ENCODE data around the gene EFCAB13.

Gene EFCAB13

DNA sequence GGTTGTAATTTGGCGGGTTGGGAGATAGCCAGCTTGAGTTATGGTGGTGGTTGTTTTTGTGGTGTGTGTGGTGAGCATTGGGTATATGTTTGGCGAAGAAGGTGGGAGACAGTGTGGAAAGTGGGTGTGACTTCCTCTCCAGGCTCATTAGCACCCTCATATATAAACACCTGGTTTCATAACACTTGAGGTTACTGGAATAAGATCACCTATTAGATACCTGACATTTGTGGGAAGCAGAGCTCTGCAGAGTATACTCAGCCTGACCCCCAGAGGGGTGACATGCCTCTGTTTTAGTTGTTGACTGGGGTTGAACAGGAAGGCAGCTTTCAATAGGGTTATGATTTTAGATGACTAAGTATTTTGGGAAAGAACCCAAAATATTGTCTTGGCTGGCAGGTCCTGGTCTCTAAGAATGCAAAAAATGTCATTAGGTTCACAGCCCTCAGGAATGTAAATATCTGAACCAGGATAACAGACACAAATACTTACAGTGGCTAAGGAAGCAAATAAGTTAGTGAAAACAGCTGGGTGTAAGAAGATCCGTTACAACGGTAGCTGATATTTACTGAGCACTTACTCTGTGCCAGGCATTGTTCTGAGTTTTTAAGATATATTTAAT is 18.3 kb upstream of the EFCAB13 start:
- no peak overlapping the region for H3K27ac ChIP-seq
- TF ChIP-seq, protein P1, sequence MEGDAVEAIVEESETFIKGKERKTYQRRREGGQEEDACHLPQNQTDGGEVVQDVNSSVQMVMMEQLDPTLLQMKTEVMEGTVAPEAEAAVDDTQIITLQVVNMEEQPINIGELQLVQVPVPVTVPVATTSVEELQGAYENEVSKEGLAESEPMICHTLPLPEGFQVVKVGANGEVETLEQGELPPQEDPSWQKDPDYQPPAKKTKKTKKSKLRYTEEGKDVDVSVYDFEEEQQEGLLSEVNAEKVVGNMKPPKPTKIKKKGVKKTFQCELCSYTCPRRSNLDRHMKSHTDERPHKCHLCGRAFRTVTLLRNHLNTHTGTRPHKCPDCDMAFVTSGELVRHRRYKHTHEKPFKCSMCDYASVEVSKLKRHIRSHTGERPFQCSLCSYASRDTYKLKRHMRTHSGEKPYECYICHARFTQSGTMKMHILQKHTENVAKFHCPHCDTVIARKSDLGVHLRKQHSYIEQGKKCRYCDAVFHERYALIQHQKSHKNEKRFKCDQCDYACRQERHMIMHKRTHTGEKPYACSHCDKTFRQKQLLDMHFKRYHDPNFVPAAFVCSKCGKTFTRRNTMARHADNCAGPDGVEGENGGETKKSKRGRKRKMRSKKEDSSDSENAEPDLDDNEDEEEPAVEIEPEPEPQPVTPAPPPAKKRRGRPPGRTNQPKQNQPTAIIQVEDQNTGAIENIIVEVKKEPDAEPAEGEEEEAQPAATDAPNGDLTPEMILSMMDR (conservative IDR thresholded peaks at IDR 0.05) = no peak

DNA sequence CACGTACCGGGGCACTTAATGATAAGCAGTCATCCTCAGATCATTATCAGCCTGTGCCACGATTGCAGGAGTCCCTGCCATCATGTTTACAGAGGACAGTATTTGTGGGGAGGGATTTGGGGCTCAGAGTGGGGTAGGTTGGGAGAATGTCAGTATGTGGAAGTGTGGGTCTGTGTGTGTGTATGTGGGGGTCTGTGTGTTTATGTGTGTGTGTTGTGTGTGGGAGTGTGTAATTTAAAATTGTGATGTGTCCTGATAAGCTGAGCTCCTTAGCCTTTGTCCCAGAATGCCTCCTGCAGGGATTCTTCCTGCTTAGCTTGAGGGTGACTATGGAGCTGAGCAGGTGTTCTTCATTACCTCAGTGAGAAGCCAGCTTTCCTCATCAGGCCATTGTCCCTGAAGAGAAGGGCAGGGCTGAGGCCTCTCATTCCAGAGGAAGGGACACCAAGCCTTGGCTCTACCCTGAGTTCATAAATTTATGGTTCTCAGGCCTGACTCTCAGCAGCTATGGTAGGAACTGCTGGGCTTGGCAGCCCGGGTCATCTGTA is 13.5 kb upstream of the EFCAB13 start:
- TF ChIP-seq, protein P1 (conservative IDR thresholded peaks at IDR 0.05) = no peak

DNA sequence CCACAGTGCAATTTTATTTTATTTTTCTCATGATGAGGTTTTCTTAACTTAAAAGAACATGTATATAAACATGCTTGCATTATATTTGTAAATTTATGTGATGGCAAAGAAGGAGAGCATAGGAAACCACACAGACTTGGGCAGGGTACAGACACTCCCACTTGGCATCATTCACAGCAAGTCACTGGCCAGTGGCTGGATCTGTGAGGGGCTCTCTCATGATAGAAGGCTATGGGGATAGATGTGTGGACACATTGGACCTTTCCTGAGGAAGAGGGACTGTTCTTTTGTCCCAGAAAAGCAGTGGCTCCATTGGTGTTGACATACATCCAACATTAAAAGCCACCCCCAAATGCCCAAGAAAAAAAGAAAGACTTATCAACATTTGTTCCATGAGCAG is 12.3 kb upstream of the EFCAB13 start:
- H3K27ac ChIP-seq = no peak overlapping the region
- TF ChIP-seq, protein P1 (conservative IDR thresholded peaks at IDR 0.05) = no peak

More for the DNA sequence above, 13.5 kb upstream of the EFCAB13 start:
- H3K27ac ChIP-seq = no peak overlapping the region

DNA sequence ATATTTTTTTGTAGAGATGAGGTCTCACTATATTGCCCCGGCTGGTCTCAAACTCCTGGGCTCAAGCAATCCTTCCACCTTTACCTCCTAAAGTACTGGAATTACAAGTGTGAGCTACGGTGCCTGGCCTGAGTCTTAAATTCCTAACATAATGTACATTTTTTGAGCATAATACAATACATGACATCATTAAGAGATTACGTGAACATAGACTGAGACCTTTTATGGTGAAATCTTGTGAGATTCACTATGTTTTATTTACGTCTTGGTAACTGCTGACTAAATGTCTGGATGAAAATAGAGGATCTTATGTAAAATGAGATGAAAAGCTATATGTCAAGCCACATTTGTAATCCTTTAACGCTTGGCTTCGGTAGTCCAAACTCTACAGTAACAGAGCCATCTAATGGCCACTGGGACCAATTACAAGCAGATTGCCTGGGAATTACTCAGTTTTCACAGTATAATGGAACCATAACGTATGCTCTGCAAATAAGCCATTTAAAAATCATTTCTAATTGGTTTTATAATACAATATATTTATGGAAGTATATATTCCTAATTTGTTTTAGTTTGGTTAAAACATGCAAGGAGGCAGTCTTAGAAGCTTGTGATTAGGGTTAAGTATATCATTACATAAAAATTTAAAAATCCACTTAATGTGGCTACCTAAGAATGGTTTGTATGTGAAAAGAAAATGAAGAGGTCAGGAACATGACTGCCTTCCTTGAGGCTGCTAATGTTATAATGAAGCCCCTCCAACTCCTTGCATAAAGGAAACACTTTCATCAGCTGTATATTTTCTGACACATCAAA is 8.1 kb upstream of the EFCAB13 start:
- TF ChIP-seq, protein P1 (conservative IDR thresholded peaks at IDR 0.05) = peak; percentile 89
- no peak overlapping the region for H3K27ac ChIP-seq

DNA sequence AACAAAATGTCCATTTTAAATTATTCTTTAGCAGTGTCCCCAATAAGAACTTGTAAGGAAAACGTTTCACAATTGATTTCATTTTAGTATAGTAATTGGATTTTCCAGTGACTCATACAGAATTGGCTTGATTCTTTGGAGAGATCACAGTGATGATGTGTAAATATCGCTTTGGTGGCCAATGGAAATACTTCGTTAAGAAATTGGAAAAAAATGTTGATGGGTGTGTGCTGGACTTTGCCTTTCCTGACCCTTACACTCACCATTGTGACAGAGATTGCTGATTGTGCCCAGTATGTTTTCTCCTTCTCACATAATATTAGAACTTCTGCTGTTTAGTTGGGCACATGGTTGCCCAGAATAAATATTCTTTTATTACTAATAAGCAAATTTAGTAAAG is 7.4 kb upstream of the EFCAB13 start:
- no peak overlapping the region for H3K27ac ChIP-seq
- TF ChIP-seq, protein P1 (conservative IDR thresholded peaks at IDR 0.05) = no peak

DNA sequence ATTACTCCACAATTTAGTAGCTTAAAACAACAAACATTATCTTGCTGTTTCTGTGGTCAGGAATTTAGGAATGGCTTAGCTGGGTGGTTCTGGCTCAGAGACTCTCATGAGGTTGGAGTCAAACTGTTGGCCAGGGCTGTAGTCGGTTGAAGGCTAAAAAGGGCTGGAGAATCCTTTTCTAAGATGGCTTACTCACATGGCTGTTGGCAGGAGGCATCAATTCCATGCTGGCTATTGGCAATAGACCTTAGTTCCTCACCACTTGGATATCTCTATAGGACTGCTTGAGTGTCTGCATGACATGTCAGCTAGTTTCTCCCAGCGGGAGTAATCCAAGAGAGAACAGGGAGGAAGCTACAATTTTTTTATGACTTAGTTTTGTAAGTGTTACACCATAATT is 6.6 kb upstream of the EFCAB13 start:
- no peak overlapping the region for H3K27ac ChIP-seq
- TF ChIP-seq, protein P1 (conservative IDR thresholded peaks at IDR 0.05) = no peak

DNA sequence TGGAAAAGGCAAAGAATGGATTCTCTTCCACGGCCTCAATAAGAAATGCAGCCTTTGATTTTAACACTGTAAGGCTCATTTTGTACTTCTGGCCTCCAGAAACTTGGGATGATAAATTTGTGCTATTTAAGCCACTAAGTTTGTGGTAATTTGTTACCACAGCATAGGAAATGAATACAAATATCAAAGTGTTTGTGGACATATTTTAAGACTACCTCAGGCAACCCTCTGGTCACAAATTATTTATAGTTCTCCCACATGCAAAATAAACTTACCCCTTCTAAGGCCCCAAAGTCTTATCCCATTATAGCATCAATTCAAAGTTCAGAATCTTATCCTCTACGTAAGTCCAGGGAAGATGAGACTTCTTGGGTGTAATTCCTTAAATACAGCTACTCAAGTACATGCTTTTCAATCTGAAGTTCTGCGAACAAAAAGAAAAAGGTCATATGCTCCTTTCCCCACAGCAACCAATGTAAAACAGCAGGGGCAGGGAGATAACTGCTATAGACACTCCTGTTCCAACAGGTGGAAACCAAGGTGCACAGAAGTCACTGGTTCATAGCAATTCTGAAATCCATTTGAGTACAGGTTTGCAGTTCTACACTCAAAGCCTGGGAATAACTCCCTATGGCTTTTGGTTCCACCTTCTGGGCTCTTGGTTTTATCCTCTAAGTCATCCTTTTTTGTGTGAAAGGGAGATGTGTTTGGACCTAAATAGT is 5.4 kb upstream of the EFCAB13 start:
- no peak overlapping the region for H3K27ac ChIP-seq
- TF ChIP-seq, protein P1 (conservative IDR thresholded peaks at IDR 0.05) = no peak
